Endothelial cell of umbilical vein (primary cell): ENCODE data around the gene CXCL17.

Experiments used
- CTCF ChIP-seq, 2 donors: IDR thresholded peaks; 1 replicate in 1 of 2; 2 replicates in 1 of 2; pipeline ENCODE4 v1.5.1; 2011; ENCODE audit warnings: low read length in 2 of 2, mild to moderate bottlenecking in 2 of 2, moderate library complexity in 2 of 2, control low read depth in 1 of 2, inconsistent platforms in 1 of 2, low read depth in 1 of 2; ENCODE audit not compliant: insufficient read depth in 1 of 2; ENCODE audit errors: extremely low read depth in 1 of 2
- POLR2AphosphoS5 ChIP-seq: IDR thresholded peaks from 2 replicates; pipeline ENCODE4 v1.6.1; 2012; ENCODE audit warnings: low read depth, mild to moderate bottlenecking, control low read depth, low read length, moderate library complexity; ENCODE audit not compliant: insufficient read depth

GRCh38 chr19:42487032-42487797 is 44.5 kb upstream of the CXCL17 start:
- TF ChIP-seq CTCF (IDR thresholded peaks at IDR 0.05; ENCODE audit: extremely low read depth in 1 of 2, insufficient read depth in 1 of 2, low read depth in 1 of 2, low read length in 2 of 2), result no peak
- TF ChIP-seq POLR2AphosphoS5, result no peak
